PC-3 (cell line): ENCODE data around the gene RHOT2.

ENCODE experiments used
- CTCF ChIP-seq: fragments of 300-600 bp; sonication (generic); conservative IDR thresholded peaks from 2 replicates; pipeline ENCODE4 v1.5.1; 2017; ENCODE audit warnings: antibody characterized with exemption, low read depth, mild to moderate bottlenecking, low read length
- EZH2 ChIP-seq: fragments of 300-600 bp; sonication (generic); IDR thresholded peaks from one replicate; pipeline ENCODE4 v1.6.1; 2017; ENCODE audit warnings: antibody characterized with exemption, mild to moderate bottlenecking, low read length; ENCODE audit not compliant: unreplicated experiment
- EZH2phosphoT487 ChIP-seq: fragments of 300-600 bp; sonication (generic); IDR thresholded peaks from 2 replicates; pipeline ENCODE4 v1.6.1; 2018; ENCODE audit warnings: mild to moderate bottlenecking, antibody characterized with exemption, low read length, borderline replicate concordance

- TF ChIP-seq CTCF, result no peak
- TF ChIP-seq EZH2, result no peak
- no peak for TF ChIP-seq EZH2phosphoT487
Observed at GRCh38 chr16:638836-639235, 29.1 kb upstream of the RHOT2 start.
